ENCODE data around the gene KBTBD8.

KBTBD8 gene

DNA sequence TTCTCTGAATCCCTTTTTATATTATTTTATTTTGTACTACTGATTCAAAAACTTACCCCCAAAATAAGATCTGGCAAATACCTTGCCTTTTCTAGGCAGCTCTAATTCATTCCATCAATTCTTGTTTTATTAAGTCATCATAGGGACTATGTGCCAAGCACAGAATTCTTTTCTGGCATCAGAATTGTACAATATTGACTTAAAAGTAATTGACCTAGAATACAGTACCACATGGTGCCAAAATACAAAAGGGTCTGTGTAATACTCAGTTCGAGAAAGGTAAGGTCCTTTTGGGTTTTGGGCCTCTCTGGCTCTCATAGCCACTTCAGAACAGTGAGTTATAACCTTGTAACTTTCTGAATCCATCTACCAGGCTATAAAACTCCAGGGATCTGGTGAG, 46.2 kb downstream of the KBTBD8 start:
- Histone ChIP-seq H3K27me3 (no peaks in the 10 kb centered on the region), H3K27ac (no peak overlapping the region), H3K4me2 (no peak overlapping the region), H3K4me1 (peaks cover 8 to 22% (median 16%) of the 10 kb centered on the region in 10 experiments; a peak in 19 of 20 replicates), H3K36me3 (no peaks in the 10 kb centered on the region), H3K9me3 (replicated peaks in 1 of 11) (peaks cover 15 to 24% (median 21%) of the 10 kb centered on the region in 11 experiments), H4K20me1 (no peaks in the 10 kb centered on the region), H3K9ac (no peak overlapping the region), H3K4me3 (no peak overlapping the region)
- no peak for TF ChIP-seq Cebpa-rat (IDR thresholded peaks at IDR 0.05)

GRCh38 chr3:67044955-67045354, 46.8 kb downstream of the KBTBD8 start:
- H3K4me2 ChIP-seq: no peak overlapping the region
- no peak for TF ChIP-seq Cebpa-rat (IDR thresholded peaks at IDR 0.05)
- H3K4me1 ChIP-seq: peaks cover 8 to 25% (median 16%) of the 10 kb centered on the region in 10 experiments; a peak in 19 of 20 replicates
- H3K4me3 ChIP-seq: no peak overlapping the region
- H3K36me3 ChIP-seq: no peaks in the 10 kb centered on the region
- no peak overlapping the region for H3K9ac ChIP-seq
- no peak overlapping the region for H3K27ac ChIP-seq
- H3K27me3 ChIP-seq: no peaks in the 10 kb centered on the region
- no peaks in the 10 kb centered on the region for H4K20me1 ChIP-seq
- peaks cover 8 to 21% (median 17%) of the 10 kb centered on the region in 11 experiments for H3K9me3 ChIP-seq (replicated peaks in 1 of 11)

DNA sequence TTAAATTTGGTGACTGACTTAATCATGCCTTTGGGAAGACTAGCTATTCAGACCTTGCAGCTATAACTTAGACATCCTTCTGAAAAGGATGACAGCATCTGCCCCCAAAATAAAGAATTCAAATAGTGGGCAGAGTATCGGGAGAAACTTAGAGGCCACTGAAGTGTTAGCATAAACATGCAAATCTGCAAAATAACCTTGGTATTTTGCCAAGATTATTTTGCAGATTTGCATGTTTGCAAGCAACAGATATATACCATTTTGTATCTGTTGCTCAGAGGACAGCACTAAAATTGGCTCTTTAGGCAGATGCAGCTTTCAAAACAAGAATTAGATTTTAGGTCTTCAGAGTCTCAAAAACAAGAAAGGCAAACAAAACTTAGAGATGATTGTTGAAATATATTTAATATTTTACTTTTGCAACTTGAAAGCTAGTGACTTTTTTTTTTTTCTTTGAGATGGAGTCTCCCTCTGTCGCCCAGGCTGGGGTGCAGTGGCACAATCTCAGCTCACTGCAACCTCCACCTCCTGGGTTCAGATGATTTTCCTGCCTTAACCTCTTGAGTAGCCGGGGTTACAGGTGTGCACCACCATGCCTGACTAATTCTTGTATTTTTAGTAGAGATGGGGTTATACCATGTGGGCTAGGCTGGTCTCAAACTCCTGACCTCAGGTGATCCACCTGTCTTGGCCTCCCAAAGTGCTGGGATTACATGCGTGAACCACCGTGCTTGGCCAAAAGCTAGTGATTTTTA, 47.8 kb downstream of the KBTBD8 start:
- Histone ChIP-seq H3K36me3 (no peaks in the 10 kb centered on the region), H3K27ac (no peak overlapping the region), H3K4me3 (no peak overlapping the region), H3K27me3 (no peaks in the 10 kb centered on the region), H3K9me3 (replicated peaks in 1 of 11) (peaks cover 4 to 20% (median 10%) of the 10 kb centered on the region in 11 experiments; a peak in 21 of 22 replicates), H4K20me1 (no peaks in the 10 kb centered on the region), H3K4me2 (no peak overlapping the region), H3K4me1 (peaks cover 8 to 25% (median 16%) of the 10 kb centered on the region in 10 experiments; a peak in 19 of 20 replicates), H3K9ac (no peak overlapping the region)
- TF ChIP-seq Cebpa-rat (IDR thresholded peaks at IDR 0.05): no peak

- peak overlapping the region in 3 of 11 experiments; percentile 42 to 49 (median 47); a peak in 5 of 22 replicates for H3K4me2 ChIP-seq
- TF ChIP-seq Cebpa-rat (IDR thresholded peaks at IDR 0.05): no peak
- H3K27ac ChIP-seq: no peak overlapping the region
- no peaks in the 10 kb centered on the region for H3K27me3 ChIP-seq
- no peaks in the 10 kb centered on the region for H4K20me1 ChIP-seq
- no peaks in the 10 kb centered on the region for H3K36me3 ChIP-seq
- peaks cover 8 to 25% (median 16%) of the 10 kb centered on the region in 10 experiments; a peak in 19 of 20 replicates for H3K4me1 ChIP-seq
- H3K9ac ChIP-seq: no peak overlapping the region
- H3K4me3 ChIP-seq: no peak overlapping the region
- peaks cover 0 to 14% (median 6%) of the 10 kb centered on the region in 11 experiments; a peak in 10 of 22 replicates for H3K9me3 ChIP-seq (replicated peaks in 1 of 11)
Observed at GRCh38 chr3:67047051-67047450, 48.9 kb downstream of the KBTBD8 start.

- Histone ChIP-seq H3K27ac (peak overlapping the region in 4 of 11 experiments; percentile 19 to 47 (median 32); a peak in 6 of 22 replicates), H4K20me1 (no peaks in the 10 kb centered on the region), H3K36me3 (no peaks in the 10 kb centered on the region), H3K4me1 (peaks cover 8 to 25% (median 16%) of the 10 kb centered on the region in 10 experiments; a peak in 19 of 20 replicates), H3K9me3 (replicated peaks in 1 of 11) (peaks cover 0 to 14% (median 6%) of the 10 kb centered on the region in 11 experiments; a peak in 10 of 22 replicates), H3K27me3 (no peaks in the 10 kb centered on the region), H3K9ac (peak overlapping the region in 1 of 11 experiments; percentile 25; a peak in 1 of 22 replicates), H3K4me2 (peak overlapping the region in 10 of 11 experiments; percentile 2 to 59 (median 47); a peak in 18 of 22 replicates), H3K4me3 (no peak overlapping the region)
- TF ChIP-seq Cebpa-rat (IDR thresholded peaks at IDR 0.05): no peak
Observed at GRCh38 chr3:67048067-67048714, 50.1 kb downstream of the KBTBD8 start.

GRCh38 chr3:67048715-67049074, 50.6 kb downstream of the KBTBD8 start:
- Histone ChIP-seq H3K4me3 (no peak overlapping the region), H3K36me3 (no peaks in the 10 kb centered on the region), H3K4me1 (peaks cover 8 to 25% (median 16%) of the 10 kb centered on the region in 10 experiments; a peak in 19 of 20 replicates)

GRCh38 chr3:67059443-67059842, 61.3 kb downstream of the KBTBD8 start:
- H4K20me1 ChIP-seq: no peaks in the 10 kb centered on the region
- no peak overlapping the region for H3K4me3 ChIP-seq
- H3K9me3 ChIP-seq (replicated peaks in 1 of 11): peaks cover 5 to 24% (median 9%) of the 10 kb centered on the region in 11 experiments; a peak in 17 of 22 replicates
- H3K4me1 ChIP-seq: peaks cover 0 to 6% (median 0%) of the 10 kb centered on the region in 10 experiments; a peak in 3 of 20 replicates
- no peaks in the 10 kb centered on the region for H3K27me3 ChIP-seq
- H3K36me3 ChIP-seq: no peaks in the 10 kb centered on the region
- TF ChIP-seq Cebpa-rat (IDR thresholded peaks at IDR 0.05): no peak
- H3K4me2 ChIP-seq: no peak overlapping the region
- H3K27ac ChIP-seq: no peak overlapping the region
- H3K9ac ChIP-seq: no peak overlapping the region

More at GRCh38 chr3:67048715-67049074, 50.6 kb downstream of the KBTBD8 start:
- H3K27me3 ChIP-seq: no peaks in the 10 kb centered on the region
- no peaks in the 10 kb centered on the region for H4K20me1 ChIP-seq
- H3K9me3 ChIP-seq (replicated peaks in 1 of 11): peaks cover 0 to 14% (median 6%) of the 10 kb centered on the region in 11 experiments; a peak in 10 of 22 replicates
- no peak for TF ChIP-seq Cebpa-rat (IDR thresholded peaks at IDR 0.05)
- peak overlapping the region in 4 of 11 experiments; percentile 19 to 47 (median 32); a peak in 5 of 22 replicates for H3K27ac ChIP-seq
- peak overlapping the region in 9 of 11 experiments; percentile 32 to 59 (median 47); a peak in 17 of 22 replicates for H3K4me2 ChIP-seq
- no peak overlapping the region for H3K9ac ChIP-seq

Data from BLaER1 treated with 17β-estradiol and CSF1 and Interleukin-3, amounts not matched to agents 10 nM and 100 nM (cell line).